Inflammatory macrophage treated with lipopolysaccharide for 1 hour (primary cell): ENCODE measurements around the gene SEMA5A.

Experiments used
- DNase-seq, 2 donors: peaks; one replicate each; pipeline ENCODE4 v3.0.0-alpha.2; 2020 to 2022

Gene SEMA5A

DNA sequence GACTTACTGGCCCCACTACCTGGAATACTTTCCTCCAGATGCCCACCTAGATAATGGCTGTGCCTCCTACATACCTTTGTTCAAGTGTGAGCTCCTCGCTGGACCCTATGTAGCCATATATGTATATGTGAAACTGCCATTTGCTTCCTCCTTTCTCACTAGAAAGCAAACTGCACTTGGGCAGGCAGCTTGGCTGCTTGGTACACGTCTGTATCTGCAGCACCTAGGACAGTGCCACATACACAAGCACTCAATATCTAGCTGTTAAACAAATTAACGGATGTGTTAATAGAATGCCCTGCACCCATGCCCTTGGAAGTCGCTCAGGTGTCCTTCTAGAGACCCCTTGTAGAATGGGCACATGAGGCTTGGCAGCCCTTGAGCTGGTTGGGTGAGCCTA is 301.5 kb downstream of the SEMA5A start:
- no peak for DNase-seq

DNA sequence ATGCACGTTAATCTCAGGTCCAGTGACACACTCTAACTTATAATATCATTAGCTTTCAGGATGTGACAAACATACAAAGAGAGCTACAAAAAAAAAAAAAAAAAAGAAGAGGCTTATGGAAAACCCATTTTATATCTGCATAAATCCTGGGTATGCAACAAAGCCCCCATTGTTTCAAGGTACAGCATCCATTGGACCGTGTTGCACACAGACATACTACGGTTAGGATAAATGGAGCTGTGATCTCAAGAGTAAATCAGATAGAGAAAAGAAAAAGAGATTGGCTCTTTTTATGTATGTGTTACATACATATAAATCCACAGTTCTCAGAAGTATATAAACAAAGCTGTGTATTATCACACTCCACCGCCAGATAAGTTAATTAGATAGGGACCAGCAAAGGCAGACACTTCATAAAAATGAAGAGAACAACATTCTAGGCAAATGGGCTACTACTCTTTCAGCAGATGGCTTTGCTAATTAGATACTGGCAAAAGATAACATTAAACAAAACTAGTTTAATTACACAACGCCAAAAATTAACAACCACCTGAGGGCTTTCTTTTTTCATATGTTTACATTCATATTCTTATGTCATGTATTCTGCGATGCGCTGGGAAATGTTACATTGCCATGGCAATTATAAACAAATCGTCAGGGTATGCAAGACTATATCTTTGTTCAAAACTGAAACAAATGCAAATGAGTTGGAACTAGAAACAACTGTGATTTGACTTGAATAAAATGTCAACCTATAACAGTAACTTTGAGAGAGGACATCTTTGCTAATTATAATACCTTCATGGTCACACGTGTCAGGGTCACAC is 304.2 kb downstream of the SEMA5A start:
- no peak for DNase-seq

DNA sequence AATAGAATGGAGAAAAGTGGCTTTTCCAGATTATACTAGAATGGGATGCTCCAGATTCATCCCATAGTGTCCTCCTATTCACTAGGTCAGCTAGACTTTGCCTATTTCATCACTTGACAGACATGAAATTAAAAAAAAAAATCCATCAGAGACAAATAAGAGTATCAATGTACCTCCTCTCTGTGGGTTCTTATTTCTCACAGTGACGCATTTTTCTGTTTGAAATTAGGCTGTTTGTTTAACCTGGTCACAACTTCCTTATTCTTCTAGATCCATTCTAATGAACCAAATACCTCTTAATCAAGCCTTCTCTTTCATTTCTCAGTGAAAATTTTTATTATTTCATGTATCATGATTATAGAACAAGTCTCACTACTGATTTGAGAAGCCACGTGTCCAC is 305.4 kb downstream of the SEMA5A start:
- no peak for DNase-seq

DNA sequence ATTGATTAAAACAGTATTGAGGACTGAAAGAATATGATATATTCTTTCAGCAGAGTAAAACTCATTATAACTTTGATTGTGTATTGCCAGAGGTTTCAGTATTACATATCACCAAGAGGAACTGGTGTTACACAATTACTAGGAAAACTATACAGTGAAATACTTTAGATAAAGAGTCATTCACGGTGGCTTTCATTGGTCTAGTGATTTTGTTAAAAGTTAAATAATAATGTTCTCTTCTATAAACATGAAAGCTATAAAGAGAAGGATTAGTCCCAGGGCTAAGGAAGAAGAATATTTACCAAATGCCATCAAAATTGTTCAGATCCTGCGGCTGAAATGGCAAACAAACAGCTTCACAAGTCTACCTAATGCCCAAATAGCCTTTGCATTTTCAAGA is 306.2 kb downstream of the SEMA5A start:
- DNase-seq, result no peak

DNA sequence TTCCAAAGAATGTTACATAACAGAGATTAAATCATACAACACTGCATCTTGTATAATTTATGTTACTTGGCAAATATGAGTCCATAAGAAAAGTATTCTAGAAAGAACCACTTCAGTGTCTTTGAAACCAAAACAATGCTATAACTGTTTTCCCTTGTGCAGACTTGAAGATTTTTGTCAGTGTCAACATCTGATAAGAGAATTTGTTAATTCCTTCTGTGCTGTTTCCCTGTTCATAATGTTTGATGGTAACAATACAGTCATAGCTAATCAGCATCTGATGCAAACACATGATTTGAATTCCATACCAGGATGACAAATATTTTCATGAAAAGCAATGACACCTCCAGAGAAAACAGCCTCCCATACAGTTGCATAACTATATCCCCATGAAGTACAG is 306.8 kb downstream of the SEMA5A start:
- DNase-seq, result no peak

DNA sequence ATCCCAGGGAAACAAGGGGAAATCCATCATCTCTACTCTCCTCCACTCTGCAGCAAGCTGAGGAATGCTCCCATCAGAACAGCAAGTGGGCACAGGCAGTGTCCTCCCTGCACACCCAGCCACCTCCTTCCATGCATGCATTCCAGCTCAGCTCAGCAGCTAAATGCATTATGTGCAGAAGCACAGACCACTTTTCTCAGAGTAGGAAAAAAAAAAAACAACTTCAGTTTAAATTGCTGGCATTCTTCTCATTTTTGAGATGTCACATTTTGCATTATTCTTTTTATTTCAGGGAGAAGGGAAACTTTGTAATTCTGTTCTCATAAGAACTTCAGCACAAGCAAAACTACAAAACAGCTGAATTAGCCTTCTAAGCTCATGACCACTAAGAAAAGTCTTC is 312.2 kb downstream of the SEMA5A start:
- no peak for DNase-seq

DNA sequence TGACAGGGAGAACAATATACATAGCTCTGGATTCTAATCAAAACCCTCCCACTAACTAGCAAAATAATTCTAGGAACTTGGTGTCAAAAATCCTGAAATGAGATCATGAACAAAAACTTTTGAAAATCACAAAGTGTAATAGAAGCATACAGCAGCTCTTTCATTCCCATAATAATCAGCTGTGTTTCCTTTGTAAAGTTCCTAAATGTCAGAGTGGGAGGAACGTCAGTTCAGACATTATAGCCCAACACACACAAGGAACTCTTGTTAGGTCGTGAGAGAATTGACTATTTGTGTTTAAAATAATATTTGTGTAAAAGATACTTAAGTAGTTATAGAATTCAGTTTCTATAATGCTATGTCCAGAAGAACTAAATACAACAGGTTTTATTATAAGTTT is 312.8 kb downstream of the SEMA5A start:
- no peak for DNase-seq

DNA sequence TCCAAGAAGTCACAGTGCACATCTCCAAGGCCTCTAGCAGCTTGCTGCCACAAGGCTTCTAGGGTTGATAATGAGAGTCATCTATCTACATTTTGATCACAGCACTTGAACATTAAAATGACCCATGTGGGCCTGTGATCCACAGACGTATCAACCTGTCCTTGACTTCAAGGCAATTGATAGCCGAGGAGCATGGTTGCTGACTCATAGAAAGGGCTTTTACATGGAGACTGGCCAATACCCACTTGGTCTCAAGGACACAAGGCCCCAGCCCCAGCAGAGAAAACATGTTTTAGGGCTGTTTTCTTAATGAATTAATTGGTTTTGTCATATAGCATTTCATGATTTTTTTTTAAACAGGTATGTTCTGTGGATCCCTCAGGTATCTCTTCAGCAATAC is 314.0 kb downstream of the SEMA5A start:
- no peak for DNase-seq

DNA sequence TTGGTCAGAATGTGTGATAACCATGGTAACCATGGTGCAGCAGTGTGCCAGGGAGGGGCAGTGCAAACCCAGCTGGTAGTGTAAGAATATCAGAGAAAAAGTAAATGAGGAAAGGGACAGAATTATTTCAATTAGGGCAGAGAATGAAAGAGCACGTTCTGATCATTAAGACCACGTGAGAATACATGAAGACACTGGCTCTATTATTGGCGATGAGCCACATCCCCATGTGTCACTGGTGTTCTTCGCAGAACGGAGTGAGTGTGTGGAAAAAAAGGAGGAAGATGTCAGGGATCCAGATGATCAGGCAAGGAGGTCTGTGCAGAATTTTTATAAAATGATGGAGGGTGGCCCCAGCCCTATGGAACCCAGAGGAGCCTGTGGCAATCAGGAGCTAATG is 315.5 kb downstream of the SEMA5A start:
- DNase-seq, result no peak

DNA sequence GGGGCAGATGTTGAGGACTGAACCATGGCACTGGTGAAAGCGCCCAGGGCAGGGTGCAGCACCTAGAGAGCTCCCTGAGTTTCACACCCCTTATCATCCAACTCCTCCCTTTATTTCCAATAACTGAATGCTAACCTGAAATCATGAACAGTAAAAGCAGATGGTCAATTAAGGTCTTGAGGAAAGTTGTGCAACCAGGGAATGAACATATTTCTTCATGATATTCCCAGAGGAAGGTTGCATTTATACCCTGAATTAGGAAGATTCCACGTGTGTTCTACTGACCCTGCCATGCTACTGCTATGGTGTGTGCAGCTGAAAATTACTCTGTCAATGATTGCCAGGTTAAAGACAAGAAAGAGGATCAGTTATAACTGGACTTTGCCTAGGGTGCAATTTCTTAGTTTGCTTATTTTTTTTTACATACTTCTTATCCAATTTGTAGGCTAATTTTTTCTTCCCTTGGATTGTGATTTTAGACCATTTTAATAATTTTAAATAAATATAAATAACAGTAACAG is 319.8 kb downstream of the SEMA5A start:
- DNase-seq, result no peak

DNA sequence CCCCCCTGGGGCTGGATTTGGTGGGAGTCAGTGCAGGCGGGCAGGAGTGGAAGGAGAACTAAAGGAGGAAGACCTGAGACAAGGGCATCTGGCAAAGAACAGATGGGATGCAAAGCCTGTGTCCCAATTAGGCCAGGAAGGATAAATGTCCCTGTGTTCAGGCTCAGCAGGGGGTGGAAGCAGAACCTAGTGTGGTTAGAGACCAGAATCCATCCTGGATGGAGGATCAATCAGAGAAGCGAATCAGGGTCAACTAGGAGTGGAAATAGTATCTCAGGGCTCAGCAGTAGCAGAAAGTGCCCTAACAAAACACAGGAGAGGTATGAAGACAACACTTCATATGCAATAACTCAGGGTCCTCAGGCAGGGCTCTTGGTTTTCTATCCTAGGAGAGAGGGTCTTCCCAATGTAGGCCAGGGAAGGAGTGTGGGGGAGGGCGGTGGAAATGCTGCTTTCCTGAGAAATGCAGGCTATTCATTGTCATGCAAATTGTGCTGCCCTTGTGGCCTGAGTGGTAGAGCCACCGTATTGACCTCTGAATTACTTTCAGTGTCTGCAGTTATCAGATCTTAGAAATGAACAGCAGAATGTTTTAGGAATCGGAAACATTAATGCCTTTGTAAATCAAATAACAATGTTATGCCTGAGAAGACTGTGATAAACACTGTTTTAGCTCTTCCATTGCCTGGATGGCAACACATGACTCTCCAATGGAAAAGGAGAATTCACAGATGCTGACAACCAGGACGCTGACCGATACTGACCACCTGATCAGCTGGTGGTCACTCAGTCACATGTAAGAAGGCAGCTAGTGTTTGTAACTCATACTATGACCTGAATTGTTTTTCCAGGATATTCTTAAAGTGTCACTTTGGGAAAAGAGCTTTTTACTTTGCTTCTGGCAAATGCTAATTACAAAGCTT is 323.6 kb downstream of the SEMA5A start:
- no peak for DNase-seq

DNA sequence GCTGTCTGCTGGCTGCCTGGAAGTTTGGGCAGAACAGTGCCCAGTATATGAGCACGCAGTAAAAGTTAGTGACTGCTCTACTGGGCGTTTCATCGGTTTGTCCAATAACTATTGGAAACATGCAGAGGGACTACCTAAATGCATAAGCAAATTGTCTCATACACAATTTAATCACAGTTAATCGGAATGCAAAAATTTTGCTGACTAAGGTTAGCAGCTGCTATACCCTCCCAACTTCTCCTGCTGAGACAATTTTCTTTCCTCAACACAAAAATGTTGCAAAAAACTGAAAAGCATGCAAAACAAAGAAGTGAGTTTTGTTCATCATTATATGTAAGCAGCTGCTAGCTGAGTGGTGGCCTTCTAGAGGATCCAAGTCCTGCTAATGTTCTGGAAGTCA is 327.5 kb downstream of the SEMA5A start:
- no peak for DNase-seq

DNA sequence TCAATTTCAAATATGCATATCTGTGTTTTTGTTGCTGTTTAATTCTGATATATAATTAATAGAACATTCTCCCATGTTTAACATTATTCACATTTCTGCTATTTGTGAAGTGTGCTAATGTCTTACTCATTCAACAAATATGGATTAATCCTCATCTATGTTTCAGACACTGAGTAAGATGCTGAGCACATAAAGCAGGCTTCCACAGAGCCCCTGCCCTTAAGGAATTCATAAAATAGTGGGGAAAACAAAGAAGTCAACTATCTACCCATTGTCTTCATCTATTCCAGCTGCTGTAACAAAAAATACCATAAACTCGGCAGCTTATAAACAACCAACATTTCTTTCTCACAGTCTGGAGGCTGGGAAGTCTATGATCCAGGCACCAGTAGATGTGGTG is 333.3 kb downstream of the SEMA5A start:
- no peak for DNase-seq

DNA sequence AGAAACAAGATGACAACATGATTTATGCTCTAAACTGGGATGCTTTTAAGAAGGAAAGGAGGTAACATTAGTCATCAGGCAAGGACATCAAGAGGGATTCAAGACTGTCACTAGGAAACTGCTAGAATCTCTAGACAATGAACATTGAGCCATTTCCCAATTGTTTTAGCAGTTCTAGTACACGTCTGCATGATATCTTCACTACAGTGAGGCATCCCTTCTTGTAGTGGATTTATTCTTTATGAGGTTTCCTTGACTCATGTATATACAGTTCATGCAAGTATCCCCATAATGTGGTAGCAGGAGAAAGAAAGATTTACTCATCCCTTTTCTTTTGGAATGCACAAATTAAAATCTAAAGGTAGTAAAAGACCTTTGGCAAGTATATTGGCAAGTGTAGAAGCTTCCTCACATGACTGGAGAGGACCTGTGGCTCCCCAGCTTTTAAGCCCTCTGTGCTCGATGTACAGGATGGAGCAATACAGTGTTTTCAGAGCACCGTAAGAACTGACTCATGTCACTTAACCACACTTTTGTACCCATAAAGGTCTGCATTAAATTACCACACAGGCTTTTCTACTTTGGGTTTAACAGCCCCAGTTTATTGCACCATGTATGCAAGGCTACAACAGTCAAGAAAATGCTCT is 335.9 kb downstream of the SEMA5A start:
- no peak for DNase-seq

DNA sequence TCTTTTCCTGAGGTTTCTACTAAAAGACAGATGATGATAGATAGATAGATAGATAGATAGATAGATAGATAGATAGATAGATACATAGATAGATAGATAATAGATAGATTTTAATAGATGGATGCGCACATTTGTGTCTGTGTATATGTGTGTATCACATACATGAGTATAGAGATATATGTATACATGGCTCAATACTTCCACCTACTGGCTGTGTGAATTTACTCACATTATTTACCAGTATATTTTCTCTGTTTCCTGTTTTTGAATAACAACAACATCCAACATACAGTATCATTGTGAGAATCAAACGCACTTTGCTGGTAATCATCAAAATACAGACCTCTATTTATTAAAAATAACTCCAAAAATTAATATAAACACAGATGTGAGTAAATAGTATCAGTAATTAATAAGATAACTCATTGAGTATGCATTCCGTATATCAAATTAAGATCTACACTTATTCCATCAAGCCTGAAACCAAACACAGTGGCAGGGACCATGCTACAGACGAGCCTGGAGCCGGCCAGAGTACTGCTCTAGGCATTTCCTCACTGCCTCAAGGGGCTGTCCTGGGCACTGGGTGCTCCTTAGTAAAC is 338.0 kb downstream of the SEMA5A start:
- peak; percentile 27 to 57 for DNase-seq

DNA sequence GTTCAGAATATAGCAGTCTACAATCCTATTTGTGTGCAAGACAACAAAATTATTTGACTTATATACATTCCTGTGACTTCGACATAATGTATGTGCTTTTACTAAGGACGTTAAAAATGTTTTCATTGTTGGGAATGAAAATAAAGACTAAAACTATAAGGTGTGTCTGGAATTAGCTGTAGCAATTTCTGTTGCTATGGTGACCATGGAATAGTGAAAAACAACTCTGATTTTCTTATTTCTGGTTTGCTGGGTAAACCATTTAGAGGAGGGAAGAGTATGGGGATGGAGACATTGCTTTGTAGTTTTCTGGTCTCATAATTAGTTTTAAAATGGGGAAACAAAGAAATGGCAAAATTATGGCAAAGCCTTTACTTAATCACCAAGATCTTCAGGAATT is 343.2 kb downstream of the SEMA5A start:
- DNase-seq, result no peak

DNA sequence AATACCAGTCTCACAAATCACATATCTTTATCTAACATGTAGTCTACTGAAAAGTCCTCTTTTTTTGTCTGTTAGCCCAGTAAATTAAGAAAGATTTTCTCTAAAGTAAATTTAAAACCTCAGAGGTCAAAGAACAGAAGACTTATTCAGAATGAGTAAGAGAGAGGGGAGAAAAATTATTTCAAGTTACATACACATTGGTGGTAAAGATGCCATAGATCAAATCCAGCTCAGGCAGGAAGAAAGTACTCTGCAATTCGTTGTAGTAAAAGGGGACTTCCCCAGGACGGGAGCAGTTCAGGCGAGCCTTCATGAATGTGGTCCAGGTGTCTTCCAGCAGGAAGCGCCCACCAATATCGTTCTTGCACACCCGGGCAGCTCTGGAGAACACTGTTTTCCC is 344.1 kb downstream of the SEMA5A start:
- DNase-seq, result no peak

DNA sequence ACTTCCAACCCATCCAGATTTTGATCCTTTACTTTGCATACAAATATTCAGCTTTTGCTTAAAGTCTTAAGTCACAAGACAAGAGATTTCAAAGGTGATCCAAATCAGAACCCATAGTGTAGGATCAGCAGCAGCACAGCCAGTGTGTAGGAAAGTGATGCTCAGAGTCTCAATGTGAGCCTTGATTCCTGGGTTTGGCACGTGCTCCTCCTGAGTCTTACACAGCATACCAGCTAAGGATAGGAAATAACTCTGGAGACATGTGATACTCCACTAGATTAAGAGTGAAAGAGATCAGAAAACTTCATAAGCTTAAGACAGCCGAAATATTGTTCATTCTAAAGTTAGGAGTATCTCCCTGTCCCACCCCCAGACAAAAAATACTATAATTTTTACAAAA is 344.9 kb downstream of the SEMA5A start:
- no peak for DNase-seq

DNA sequence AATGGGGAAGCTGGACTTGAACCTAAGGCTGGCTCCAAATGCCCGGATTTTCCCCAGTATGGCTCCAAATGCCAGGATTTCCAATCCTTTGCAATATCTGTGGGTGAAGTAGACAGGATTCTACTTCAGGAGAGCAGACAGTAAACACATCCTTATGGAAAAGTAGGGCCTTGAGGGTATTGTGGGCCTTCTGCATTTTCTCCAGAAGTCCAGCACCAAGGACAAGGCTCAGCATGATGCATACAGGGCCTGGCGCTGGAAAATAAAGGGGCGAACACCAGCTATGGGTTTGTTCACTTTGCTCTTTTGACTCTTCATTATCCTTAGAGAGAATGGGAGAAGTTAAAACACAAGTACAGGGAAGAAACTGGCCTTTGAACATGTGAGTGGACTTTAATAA is 347.5 kb downstream of the SEMA5A start:
- DNase-seq, result no peak

DNA sequence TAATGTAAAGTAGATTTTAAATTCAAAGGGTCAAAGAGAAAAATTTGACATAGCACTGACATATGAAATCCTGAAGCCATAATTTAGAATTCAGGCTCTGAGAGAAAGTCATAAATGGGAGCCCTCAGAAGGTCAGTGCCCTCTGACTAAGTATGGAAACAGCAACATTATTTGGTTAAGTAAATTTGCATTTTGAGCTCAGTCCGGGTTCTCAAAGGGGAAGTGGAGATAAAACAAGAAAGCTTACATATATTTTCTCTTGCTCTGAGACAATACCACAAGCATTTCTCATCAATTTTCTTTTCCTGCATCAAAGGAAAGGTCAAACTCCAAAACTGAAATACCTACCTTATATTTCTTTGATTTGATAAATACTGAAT is 348.0 kb downstream of the SEMA5A start:
- DNase-seq, result no peak

DNA sequence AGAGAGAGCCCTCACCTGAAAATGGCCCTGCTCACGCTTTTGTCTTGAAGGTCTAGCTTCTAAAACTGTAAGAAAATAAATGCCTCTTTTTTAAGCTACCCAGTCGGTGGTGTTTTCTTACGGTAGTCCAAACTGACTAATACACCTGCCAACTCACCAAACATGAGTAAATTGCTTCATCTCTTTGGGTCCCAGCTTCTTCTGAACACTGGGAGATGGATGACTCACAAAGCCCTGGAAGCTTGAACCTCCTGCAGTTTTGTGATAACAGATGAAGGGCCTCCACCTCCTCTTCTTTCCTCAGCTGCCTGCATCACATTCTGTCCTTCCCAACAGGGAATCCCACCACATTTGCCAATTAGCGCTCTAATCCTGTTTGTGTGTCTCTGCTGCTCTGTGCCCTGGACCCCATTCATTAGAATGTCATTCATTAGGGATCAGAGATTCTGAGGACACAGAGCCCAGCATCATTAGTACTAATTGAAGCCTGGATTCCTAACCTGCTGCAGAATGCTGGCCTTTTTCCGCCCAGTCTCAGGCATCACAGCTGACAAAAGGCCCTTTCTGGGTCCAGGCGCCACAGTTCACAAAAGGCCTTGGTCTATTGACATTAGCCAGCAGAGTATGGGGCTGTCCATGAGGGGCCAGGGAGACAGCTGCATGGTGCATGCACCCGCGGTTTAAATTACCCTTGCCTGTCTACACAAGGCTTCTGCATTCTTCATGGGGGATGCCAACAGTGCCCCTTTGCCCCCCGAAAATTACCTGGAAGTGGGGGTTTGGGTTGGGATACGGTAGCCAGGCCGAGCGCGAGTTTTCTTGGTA is 349.3 kb downstream of the SEMA5A start:
- no peak for DNase-seq

DNA sequence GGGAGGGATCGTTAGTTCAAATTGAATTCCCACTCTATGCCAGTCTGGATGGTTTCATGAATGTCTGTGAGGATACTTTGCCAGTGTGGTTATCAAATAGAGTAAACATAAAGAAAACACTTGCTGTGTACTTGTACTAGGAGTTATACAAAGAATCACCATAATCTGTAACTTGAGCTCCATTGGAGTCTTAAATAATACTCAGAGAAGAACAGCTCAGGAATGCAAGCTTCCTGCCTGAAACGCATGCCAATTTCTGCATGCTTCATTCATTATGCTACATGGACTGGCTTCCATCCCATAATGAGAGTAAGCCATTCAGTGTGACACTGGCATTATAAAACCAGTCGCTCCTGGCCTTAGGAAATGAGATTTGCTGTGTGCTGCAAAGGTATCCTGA is 351.4 kb downstream of the SEMA5A start:
- no peak for DNase-seq
